ENCODE data around the gene RNASEH2B.

Gene RNASEH2B

DNA sequence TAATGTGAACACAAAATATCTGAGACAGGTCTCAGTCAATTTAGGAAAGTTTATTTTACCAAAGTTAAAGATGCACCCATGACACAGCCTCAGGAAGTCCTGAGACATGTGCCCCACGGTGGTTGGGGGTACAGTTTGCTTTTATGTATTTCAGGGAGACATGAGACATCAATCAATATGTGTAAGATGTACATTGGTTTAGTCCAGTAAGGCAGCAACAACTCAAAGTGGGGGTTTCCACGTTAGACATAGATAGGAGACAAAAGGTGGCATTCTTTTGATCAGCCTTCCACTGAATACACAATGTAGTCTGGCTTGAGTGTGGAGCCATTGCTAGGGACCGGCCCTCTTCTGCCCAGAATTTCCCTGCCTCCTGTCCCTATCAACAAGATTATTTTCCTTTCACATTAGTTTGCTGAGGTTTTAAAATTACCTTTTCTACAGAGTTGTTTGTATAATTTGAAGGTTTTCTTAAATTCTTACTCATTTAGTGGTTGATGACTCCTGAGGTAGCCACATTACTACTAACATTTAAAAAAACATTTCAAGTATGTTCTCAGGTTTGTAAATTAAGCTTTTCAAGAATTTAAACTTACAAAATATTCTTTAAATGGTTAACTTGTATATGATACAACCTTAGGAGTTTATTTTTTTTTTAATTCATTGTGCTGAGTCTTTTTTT lies 33.2 kb downstream of the RNASEH2B start:
- no peak for DNase-seq

DNA sequence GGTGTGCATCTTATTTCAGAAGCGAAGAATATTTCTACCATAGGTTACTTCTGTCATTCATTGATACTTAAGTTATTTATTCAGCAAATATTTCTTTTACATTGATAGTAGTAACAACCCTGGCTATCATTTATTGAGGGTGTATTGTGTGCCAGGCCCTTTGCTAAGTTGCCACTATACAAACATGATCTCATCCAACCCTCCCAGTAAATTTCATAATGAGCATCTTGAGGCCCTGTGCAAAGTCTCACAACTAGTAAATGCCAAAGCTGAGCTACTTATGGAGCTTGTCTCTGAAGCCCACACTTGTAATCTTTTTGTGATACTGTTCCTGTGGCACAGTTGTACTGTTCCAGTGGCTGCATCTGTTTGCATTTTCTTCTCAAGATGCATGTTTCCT lies 36.1 kb downstream of the RNASEH2B start:
- no peak for DNase-seq

DNA sequence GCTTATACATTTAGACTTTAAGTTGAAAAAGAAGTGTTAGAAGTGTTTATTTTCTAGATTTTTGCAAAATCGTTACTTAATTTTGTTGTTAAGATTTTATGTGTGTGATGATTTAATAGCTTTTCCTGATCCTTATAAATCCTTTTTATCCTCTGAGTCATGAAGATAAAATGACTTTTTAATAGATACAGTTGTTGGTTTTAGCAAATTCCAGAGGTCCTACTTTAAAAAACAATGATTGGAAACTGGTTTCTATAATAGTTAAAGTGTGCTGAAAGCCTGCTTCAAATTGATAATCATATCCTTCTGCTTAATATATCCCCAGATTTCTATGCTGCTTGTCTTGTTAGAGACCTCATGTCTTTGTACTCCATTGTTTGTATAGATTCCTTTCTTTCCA lies 39.0 kb downstream of the RNASEH2B start:
- no peak for DNase-seq

DNA sequence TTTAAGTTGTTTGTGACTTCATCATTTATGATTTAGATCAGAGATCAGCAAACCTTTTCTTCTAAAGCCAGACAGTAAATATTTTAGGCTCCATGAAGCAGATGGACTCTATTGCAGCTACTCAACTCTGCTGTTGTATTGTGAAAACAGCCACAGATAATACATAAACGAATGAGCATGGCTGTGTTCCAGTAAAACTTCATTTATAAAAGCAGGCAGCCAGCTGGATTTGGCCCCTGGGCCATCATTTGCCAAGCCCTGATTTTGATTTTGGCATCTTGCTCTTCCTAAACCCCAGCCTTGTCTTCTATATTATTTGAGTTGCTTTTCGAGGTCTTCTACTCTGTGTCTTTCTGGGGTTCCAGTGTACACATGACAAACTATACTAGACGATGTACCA lies 41.3 kb downstream of the RNASEH2B start:
- DNase-seq: no peak

DNA sequence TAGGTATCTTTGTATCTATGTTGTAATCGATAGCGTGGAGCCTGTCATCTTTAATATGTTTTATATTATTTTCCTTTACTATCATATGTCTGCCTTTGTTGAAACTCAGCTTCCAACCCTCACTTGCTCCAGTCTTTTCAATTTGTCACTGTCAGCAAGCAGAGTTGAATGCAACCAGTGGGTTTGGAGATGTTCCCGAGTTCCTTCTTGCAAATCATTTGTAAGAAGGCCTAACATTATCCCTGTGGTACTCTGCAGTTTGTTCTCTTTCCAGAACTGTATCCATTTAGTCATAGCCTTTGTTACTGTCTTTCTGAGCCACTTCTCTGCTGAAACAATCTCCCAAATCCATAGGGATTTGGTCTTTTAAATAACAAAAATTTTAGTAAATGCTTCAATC lies 41.8 kb downstream of the RNASEH2B start:
- DNase-seq: no peak

DNA sequence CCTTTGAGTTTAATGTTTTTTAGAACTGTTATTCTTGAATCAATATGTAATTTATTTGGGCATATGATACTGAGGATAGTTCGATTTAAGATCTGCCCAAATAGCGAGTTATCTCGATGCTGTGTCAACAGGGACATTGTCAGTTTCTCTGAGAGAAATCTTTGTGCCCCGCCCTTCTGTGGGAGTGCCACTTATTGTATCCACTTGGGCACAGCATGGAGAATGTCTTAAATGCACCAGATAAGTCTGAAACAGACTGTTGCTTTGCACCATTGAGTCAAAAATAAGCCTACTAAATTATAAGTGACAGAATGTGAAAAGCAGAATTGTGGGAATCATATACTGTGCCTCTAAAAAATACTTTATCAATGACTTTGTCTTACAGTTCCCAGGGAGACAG lies 45.6 kb downstream of the RNASEH2B start:
- no peak for DNase-seq

DNA sequence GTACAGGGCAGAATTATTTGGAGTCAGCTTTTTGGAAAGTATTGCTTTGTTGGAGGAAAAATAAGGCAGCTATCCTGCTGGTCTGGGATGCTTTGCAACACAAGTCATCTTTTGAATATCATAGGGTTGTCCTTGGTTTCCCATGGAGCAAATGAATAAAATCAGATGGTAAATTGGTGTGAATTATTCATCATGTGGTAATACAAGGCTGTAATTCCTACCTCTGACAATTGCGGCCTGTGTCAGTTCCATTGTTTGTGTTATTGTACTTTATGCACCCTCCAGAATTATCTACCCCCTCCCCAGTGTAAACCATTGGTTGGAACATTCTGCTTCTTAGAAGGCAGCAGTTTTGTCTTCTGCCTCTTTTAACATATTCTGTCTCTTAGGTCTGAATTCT lies 46.2 kb downstream of the RNASEH2B start:
- DNase-seq: no peak

DNA sequence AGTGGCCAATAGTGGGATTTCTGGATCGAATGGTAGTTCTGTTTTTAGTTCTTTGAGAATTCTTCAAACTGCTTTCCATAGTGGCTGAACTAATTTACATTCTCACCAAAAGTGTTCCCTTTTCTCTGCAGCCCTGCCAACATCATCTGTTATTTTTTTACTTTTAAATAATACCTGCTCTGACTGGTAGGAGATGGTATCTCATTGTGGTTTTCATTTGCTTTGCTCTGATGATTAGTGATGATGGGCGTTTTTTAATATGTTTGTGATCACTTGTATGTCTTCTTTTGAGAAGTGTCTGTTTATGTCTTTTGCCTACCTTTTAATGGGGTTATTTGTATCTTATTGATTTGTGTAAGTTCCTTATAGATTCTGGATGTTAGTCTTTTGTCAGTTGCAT lies 48.0 kb downstream of the RNASEH2B start:
- DNase-seq: no peak

DNA sequence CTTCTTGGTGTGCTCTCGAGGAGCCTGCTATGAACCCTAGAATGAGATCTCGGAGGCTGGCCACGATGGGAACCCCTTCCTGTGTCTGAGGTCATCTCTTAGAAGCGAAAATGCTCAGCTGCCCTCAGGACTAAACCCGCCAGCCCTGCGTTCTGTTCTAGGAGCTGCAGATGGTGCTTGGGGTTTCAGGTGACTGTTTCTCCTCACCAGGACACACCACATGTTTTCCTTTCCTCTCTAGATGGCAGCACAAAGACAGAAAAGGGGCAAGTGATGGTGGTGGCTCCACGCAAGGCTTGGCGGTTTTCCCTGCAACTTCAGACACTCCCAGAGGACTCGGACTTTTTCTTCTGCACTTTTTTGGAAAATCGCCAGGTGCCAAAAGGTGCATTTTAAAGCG lies 60.1 kb downstream of the RNASEH2B start:
- DNase-seq: no peak

DNA sequence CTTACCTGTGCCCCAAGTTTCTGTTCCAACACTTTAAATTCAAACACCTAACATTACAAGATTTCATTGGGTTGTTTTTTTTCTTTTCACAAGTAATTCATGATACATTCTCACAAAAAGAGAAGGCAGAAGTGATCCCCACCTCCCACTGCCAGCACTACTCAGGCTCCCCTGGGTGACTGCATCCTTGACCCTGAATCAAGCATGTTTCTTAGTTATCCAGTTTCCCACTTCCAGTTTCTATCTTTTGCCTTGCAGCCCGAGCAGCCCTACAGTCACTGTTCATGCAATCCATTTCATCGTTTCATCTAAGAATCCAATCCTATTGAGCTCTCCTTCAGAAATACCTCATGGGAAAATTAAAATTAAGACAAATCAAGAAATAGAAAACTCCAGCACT lies 61.4 kb downstream of the RNASEH2B start:
- no peak for DNase-seq

DNA sequence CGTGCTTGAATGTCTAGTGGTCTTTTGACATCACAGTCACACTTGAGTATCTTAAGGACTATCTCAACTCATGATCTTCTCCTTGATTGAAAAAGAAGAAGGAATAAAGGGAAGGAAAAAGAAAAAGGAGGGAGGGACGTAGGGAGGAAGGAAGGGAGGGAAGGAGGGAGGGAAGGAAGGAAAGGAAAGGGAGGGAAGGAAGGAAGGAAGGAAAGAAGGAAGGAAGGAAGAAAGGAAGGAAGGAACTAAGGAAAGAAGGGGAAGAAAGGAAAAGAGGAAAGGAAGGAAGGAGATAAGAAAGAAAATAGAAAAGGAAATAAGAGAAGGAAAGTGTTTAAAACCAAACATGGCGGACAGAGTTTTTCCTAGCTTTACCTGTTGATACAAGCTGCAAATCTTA lies 64.7 kb downstream of the RNASEH2B start:
- no peak for DNase-seq

DNA sequence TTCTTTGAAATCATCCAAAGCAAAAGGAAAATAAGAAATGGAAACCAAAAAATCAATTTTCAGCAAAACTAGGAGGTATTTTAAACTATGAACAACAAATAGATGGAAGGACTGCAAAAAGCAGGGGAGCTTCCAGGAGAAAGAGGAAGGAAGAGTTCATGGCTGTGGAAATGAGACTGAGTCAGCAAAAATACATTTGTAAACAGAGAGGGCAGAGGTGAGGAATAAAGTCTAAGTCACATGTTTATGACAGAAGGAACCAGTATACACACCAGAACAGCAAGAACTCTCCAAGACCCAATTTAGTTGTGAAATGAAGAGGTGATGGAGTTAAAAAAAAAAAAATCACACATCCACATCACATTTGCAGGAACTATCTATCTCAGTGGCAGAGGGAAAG lies 69.6 kb downstream of the RNASEH2B start:
- no peak for DNase-seq

DNA sequence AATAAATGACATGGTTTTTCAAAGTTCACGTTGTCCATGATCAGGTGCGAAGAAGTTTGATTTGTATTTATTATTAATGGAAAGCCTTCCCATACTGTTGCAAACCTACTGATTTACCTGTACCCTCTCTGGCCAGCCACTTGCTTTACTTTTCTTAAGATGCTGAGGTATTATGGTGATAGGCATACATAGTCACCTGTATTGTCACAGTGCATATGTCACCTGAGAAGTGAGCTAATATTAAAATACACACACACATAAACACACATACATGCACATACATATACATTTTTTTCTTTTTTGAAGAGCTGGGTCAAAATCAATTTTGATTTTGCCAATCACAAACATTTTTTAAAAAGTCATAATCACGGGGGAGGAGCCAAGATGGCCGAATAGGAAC lies 72.1 kb downstream of the RNASEH2B start:
- no peak for DNase-seq

DNA sequence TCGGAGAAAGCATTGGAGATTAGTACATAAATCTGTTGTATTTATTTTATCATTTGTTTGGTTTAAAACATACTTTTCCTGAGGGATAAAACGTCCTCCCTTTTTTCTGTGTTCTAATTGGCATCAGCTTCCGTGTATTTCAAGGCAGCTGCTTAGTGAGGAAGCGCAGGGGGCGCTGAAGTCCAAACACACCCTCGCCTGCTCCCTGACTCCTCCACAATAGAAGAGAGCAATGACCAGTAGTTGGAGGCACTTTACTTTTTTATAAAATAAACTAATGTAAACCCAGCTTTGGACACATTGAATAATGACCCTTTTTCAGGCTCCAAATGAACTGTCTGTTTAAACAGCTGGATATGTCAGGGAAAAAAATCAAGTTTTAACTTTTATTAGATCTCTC lies 79.9 kb downstream of the RNASEH2B start:
- DNase-seq: no peak

DNA sequence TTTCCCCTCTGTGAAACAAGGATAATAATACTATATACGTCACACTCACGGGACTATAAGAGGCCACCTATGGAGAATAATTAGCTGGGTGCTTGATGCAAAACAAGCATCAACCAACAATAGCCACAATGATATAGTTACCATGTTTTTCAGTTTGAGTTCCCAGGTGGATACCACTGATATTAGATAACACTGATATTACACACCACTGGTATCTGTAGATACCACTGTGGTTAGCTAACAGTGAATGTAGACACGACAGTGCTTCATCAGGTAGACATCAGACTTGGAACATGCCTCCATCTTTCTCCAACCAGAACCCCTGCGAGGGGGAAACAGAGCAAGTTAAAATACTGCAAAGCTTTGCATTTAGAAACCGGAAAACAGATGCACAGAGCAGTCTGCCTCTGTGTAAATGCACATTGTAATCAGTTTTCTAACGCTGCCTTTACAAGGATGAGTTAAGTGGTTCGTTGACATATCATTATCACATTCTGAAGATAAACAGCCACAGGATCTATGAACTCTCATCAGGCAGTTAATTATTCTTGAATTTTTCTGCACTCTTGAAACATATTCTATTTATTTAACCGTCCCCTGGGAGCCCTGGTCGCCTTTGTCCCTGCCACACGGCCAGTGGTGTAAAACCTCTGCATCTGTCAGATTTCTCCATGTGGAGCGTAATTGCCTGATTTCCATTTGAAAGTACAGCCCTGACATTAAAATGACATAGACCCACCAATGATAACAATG lies 80.7 kb downstream of the RNASEH2B start:
- no peak for DNase-seq

DNA sequence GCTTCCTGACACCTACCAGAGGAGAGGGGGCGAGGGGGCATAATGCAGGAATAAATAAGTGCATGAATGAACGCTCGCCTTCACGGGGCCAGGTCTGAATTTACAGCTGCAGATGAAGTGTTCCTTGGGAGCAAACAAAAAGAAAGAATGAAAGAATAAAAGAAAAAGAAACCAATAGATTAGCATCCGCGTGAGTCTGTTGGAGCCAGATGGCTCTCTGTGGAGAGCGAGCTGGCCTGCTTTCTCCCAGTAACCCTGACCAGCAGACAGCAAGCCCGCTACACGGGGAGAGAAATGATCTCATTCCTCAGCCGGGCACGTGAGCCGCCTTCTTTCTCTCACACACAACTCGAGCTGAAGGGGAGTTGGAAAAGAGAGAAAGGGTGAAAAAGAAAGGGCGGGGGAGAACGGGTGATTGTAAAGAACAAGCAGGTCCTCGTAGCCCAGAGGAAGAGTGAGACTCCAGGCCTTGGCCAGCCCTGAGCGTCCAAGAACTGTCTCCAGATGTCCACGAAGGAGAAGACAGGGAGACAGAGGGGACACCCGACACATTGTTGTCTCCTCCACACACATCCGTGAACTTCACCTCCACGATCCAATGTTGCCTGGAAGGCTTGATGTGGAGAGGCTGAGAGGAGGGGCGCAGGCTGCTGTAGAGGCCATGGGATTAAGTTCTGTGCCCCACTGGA lies 81.4 kb downstream of the RNASEH2B start:
- DNase-seq: no peak

DNA sequence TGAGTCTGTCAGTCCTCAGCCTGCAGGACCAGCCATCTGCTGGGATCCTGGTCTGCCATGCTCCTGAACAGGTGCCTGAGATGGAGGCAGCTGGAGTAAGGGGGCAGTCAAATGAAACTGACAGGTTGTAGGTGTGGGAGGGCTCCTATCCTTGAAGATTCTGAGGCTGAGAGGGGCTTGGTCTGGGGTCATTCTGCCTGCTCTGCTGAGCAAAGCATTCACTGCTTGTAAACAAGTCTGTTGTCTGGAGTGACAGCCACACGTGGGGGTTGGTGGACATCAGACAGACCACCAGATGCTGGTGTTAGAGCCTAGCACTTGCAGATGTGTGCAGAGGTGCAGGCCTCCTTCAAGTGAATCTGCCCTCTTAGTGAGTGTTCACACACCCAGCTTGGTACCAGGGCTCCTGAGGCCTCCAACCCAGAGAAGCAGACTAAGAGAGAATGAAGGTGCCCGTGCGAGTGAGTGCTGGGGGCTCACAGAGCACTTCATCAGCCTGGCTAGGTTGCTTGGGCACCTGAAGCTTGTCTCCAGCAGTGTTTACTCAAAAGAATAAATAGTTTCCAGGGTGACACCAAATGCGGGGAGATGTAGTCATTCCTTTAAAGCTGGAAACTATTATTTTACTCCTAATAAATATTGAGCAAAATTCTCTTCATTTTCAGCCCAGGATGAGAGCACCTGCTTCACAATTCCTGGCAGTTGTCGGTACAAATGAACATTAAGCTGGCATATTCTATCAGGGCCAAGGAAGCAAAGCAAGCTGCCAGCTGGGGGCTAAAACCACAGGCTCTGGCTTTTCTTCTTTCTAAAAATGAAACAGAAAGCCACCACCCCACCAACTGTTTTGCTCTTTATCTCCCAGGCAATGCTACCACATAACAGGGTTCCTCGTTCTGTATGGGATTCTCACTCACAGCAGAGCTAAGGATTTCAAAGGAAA lies 82.3 kb downstream of the RNASEH2B start:
- DNase-seq: no peak

DNA sequence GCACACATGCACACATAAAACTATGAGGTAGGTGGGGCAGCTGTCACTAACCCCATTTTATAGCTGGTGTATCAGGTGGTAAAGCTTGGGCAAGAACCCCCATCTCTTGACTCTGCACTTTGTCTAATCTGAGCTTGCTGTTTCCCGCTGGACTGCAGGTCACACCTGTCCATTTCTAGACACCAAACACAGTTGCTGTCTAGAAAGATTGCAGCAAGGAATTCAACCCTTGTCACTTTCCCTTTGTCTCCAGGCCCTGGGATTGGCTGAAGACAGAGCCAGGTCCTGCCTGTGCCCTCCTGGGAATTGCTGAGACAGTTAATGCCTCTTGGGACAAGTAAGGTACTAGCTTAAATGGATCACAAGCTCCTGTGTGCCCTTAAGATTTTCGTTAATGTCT lies 83.8 kb downstream of the RNASEH2B start:
- DNase-seq: no peak

DNA sequence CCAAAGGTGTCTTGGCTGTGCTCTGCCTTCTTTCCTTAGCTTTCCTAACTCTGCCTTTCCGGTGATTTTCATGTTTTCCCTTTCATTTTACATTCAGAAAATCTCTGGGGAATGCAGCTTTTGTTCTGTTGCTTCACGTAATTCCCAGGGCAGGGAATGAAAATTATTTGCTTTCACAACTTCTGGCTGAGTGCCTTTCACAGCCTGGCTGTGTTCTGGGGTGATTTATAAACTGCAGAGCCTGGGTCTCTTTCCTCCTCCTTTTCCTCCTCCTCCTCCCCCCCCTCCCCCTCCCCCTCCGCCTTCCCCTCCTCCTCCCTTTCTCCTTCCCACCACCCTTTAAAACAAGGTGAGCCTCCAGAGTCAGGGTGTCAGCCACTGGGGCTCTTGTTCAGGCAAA lies 84.3 kb downstream of the RNASEH2B start:
- DNase-seq: no peak

DNA sequence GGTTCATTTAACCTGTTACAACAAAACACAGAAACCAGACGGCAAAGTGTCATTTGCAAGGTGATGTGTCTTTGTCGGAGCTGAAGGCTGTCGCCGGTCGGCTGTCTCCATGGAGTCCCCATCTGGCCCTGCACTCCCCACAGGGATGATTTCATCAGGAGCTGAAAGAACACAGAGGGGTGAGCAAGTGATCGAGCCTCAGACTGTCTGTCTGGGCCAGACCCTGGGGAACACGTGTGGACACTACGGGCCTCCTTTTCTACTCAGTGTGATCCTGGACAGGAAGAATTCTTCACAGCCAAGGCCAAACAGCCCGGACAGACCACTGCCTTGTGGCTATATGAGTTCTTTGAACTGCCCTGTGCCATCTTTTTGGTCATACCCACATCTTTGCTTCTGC lies 85.1 kb downstream of the RNASEH2B start:
- no peak for DNase-seq

DNA sequence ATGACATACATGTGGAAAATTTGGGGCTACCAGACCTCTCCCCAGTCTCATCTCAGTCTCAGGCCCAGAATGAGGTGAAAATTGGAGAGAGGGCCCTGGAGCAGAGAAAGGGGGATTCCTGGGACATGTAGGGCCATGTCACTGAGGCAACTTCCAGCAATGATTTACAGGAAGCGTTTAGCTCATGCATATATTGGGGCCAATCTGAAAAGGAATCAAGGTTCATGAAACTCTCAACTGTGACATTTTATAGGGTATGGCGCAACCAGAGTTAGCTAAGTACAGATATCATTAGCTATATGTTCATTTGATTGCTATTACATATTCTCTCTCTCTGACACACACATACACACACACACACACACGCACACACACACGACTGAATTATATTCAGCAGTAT lies 86.3 kb downstream of the RNASEH2B start:
- DNase-seq: no peak

DNA sequence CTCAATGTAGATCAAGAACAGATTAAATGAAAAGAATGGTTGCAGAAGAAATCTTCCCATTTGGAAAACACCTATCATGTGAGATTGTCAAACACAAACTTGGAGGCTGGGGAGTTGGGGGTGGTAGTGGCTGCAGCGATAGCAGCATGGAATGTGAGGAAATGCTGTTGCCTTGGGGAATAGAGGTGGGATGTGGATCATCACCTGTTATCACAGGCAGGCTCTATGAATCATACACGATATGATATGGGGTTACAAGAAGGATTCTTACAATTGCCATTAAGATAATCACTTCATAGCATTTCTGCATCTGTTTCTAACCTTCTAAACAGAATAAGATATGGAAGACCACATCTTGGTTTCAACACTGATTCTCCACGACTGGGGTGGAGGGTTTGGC lies 88.7 kb downstream of the RNASEH2B start:
- no peak for DNase-seq

DNA sequence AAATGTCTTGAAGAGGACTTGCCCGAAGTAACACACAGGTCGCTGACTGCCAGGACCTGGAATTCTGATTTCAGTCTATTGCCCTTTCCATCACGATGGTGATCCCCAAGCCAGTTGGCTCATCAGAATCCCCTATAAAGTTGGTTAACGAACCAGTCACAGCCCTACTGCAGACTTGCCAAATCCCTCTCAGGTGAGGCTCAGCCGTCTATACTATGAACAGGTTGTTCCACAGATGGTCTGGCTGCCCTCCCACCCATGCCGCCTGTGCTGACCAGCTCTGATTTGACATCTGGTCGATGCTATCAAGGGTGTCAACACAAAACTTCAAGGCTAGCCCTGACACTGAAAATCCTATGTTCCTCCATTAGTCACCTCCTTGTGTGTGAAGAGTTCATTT lies 90.0 kb downstream of the RNASEH2B start:
- no peak for DNase-seq
